NCI-H524 (cell line): ENCODE results near the gene GRIPAP1.

Source experiments
- DNase-seq, 2 experiments: peaks; one replicate each; lab custom pipeline; 2025; lab: John Stamatoyannopoulos, UW

GRIPAP1 gene

DNA sequence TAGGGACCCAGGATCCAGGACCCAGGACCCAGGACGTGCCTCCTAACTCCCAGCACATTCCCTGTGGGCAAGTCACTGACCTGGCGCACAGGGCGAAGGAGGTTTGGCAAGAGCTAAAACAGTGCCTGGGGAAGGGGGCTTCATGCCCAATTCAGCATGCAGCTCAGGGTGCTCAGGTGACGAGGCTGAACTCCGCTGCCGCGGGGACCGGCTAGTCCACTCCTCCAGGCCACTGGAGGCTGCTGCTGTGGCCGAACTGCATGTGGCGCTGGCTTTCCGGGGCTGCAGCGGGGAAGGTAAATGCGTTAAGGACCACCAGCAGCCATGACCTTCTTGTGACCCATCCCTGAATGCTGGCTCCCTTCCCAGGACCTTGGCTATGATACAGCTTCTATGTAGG is 78.3 kb downstream of the GRIPAP1 start:
- no peak for DNase-seq
